ENCODE data around the gene SYMPK.

SYMPK gene

DNA sequence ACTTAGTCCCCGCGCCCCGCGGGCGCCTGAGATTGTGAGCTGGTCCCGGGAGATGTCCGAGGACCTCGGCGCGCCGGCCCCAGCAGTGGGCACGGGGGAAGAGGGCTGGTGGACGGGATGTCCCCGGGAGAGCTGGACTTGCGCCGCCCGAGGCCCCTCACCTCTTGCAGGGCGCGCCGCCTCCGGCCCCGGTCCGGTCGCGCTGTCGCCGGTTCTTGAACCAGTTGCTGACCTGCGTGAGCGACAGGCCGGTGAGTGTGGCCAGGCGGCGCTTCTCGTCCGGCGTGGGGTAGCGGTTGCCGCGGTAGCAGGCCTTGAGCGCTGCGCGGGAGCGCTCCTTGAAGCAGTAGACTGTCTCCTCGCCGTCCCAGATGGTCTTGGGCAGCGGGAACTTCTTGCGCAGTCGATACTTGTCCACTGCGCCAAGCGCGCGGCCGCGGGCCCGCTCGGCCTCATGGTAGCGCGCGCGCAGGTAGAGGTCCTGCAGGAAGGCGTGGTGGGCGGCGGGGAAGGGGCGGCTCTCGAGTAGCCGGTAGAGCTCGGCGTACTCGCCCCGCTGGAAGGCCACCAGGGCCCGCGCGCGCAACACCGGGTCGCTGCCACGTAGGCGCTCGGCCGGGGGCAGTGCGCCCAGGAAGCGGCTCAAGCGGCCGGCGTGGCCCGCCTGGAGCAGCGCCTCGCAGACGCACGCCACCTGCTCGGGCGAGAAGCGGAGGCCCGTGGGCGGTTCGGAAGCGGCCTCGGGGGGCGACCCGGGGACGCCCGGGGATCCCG, 94.9 kb downstream of the SYMPK start (continued):
- TF ChIP-seq, protein P1, sequence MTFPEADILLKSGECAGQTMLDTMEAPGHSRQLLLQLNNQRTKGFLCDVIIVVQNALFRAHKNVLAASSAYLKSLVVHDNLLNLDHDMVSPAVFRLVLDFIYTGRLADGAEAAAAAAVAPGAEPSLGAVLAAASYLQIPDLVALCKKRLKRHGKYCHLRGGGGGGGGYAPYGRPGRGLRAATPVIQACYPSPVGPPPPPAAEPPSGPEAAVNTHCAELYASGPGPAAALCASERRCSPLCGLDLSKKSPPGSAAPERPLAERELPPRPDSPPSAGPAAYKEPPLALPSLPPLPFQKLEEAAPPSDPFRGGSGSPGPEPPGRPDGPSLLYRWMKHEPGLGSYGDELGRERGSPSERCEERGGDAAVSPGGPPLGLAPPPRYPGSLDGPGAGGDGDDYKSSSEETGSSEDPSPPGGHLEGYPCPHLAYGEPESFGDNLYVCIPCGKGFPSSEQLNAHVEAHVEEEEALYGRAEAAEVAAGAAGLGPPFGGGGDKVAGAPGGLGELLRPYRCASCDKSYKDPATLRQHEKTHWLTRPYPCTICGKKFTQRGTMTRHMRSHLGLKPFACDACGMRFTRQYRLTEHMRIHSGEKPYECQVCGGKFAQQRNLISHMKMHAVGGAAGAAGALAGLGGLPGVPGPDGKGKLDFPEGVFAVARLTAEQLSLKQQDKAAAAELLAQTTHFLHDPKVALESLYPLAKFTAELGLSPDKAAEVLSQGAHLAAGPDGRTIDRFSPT (tag by site-specific recombination; IDR thresholded peaks at IDR 0.05), result no peak
- TF ChIP-seq ZNF138 (tag by site-specific recombination; IDR thresholded peaks at IDR 0.05; ENCODE audit: borderline replicate concordance) (no peak), GLIS2 (tag by site-specific recombination; IDR thresholded peaks at IDR 0.05) (peak; percentile 18; the same call in 1 of the 2 replicates), EGR2 (tag by site-specific recombination; IDR thresholded peaks at IDR 0.05; ENCODE audit: low read depth) (peak; percentile 14; the same call in 1 of the 2 replicates), ZNF221 (tag by site-specific recombination; IDR thresholded peaks at IDR 0.05; ENCODE audit: borderline replicate concordance) (no peak), KLF7 (tag by site-specific recombination; IDR thresholded peaks at IDR 0.05; ENCODE audit: borderline replicate concordance) (no peak), ZNF391 (tag by site-specific recombination; IDR thresholded peaks at IDR 0.05; ENCODE audit: borderline replicate concordance, low read depth) (no peak), ZNF37A (tag by site-specific recombination; IDR thresholded peaks at IDR 0.05) (no peak), ZNF670 (tag by site-specific recombination; IDR thresholded peaks at IDR 0.05; ENCODE audit: low read depth) (no peak), ZNF24 (tag by site-specific recombination; IDR thresholded peaks at IDR 0.05) (no peak), KLF8 (tag by site-specific recombination; IDR thresholded peaks at IDR 0.05) (peak; percentile 86), RBAK (tag by site-specific recombination; IDR thresholded peaks at IDR 0.05) (no peak), ZNF701 (tag by site-specific recombination; IDR thresholded peaks at IDR 0.05) (no peak), GLI2 (tag by site-specific recombination; IDR thresholded peaks at IDR 0.05; ENCODE audit: borderline replicate concordance, low read depth) (no peak), ZNF404 (tag by site-specific recombination; IDR thresholded peaks at IDR 0.05) (no peak), ZNF558 (tag by site-specific recombination; IDR thresholded peaks at IDR 0.05) (no peak), KLF16 (tag by site-specific recombination; IDR thresholded peaks at IDR 0.05) (peak; percentile 23; the same call in 1 of the 2 replicates), ZNF292 (tag by site-specific recombination; IDR thresholded peaks at IDR 0.05; ENCODE audit: borderline replicate concordance, low read depth) (no peak), SCRT2 (tag by site-specific recombination; IDR thresholded peaks at IDR 0.05) (peak; percentile 56), ZNF596 (tag by site-specific recombination; IDR thresholded peaks at IDR 0.05) (no peak), ZFHX2 (tag by site-specific recombination; conservative IDR thresholded peaks at IDR 0.05) (peak; percentile 57), ZBTB48 (tag by site-specific recombination; IDR thresholded peaks at IDR 0.05) (no peak), ZNF114 (tag by site-specific recombination; IDR thresholded peaks at IDR 0.05) (no peak), REPIN1 (tag by site-specific recombination; IDR thresholded peaks at IDR 0.05; ENCODE audit: low read depth) (no peak), SP3 (tag by site-specific recombination; IDR thresholded peaks at IDR 0.05) (peak; percentile 35)
- TF ChIP-seq, protein P2, sequence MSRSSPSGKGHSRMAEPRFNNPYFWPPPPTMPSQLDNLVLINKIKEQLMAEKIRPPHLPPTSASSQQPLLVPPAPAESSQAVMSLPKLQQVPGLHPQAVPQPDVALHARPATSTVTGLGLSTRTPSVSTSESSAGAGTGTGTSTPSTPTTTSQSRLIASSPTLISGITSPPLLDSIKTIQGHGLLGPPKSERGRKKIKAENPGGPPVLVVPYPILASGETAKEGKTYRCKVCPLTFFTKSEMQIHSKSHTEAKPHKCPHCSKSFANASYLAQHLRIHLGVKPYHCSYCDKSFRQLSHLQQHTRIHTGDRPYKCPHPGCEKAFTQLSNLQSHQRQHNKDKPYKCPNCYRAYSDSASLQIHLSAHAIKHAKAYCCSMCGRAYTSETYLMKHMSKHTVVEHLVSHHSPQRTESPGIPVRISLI (tag by site-specific recombination; IDR thresholded peaks at IDR 0.05), result no peak
- TF ChIP-seq, protein P3, sequence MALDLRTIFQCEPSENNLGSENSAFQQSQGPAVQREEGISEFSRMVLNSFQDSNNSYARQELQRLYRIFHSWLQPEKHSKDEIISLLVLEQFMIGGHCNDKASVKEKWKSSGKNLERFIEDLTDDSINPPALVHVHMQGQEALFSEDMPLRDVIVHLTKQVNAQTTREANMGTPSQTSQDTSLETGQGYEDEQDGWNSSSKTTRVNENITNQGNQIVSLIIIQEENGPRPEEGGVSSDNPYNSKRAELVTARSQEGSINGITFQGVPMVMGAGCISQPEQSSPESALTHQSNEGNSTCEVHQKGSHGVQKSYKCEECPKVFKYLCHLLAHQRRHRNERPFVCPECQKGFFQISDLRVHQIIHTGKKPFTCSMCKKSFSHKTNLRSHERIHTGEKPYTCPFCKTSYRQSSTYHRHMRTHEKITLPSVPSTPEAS (tag by site-specific recombination; IDR thresholded peaks at IDR 0.05), result no peak
- TF ChIP-seq, protein P4, sequence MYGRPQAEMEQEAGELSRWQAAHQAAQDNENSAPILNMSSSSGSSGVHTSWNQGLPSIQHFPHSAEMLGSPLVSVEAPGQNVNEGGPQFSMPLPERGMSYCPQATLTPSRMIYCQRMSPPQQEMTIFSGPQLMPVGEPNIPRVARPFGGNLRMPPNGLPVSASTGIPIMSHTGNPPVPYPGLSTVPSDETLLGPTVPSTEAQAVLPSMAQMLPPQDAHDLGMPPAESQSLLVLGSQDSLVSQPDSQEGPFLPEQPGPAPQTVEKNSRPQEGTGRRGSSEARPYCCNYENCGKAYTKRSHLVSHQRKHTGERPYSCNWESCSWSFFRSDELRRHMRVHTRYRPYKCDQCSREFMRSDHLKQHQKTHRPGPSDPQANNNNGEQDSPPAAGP (tag by site-specific recombination; IDR thresholded peaks at IDR 0.05), result no peak
- TF ChIP-seq, protein P5, sequence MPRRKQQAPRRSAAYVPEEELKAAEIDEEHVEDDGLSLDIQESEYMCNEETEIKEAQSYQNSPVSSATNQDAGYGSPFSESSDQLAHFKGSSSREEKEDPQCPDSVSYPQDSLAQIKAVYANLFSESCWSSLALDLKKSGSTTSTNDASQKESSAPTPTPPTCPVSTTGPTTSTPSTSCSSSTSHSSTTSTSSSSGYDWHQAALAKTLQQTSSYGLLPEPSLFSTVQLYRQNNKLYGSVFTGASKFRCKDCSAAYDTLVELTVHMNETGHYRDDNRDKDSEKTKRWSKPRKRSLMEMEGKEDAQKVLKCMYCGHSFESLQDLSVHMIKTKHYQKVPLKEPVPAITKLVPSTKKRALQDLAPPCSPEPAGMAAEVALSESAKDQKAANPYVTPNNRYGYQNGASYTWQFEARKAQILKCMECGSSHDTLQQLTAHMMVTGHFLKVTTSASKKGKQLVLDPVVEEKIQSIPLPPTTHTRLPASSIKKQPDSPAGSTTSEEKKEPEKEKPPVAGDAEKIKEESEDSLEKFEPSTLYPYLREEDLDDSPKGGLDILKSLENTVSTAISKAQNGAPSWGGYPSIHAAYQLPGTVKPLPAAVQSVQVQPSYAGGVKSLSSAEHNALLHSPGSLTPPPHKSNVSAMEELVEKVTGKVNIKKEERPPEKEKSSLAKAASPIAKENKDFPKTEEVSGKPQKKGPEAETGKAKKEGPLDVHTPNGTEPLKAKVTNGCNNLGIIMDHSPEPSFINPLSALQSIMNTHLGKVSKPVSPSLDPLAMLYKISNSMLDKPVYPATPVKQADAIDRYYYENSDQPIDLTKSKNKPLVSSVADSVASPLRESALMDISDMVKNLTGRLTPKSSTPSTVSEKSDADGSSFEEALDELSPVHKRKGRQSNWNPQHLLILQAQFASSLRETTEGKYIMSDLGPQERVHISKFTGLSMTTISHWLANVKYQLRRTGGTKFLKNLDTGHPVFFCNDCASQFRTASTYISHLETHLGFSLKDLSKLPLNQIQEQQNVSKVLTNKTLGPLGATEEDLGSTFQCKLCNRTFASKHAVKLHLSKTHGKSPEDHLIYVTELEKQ (tag by site-specific recombination; IDR thresholded peaks at IDR 0.05; ENCODE audit: borderline replicate concordance), result no peak
- TF ChIP-seq, protein P6, sequence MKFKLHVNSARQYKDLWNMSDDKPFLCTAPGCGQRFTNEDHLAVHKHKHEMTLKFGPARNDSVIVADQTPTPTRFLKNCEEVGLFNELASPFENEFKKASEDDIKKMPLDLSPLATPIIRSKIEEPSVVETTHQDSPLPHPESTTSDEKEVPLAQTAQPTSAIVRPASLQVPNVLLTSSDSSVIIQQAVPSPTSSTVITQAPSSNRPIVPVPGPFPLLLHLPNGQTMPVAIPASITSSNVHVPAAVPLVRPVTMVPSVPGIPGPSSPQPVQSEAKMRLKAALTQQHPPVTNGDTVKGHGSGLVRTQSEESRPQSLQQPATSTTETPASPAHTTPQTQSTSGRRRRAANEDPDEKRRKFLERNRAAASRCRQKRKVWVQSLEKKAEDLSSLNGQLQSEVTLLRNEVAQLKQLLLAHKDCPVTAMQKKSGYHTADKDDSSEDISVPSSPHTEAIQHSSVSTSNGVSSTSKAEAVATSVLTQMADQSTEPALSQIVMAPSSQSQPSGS (tag by site-specific recombination; IDR thresholded peaks at IDR 0.05; ENCODE audit: low read depth), result no peak

All from HEK293 (cell line).